Smooth muscle cell of bladder (primary cell): ENCODE results near the gene KLF4. TPM values are rescaled to one million over a fixed set of nuclear protein-coding genes. Genes with fewer than 3 reads are reported as not detected.

Experiments
- total RNA-seq: library from RNA; depleted of rRNA; stranded (reverse); fragments of >200 nt; gene quantifications from 2 replicates; pipeline ENCODE4 v1.2.3, GENCODE V29; 2014

The KLF4 gene
- total RNA-seq, result 16.5 and 16.8 TPM in 2 replicates

GRCh38 chr9:107489687-107490605 lies at the start of gene KLF4:
TSS of gene KLF4 (minus strand) at chr9:107489769. CDS start at chr9:107489172, 597 bp downstream.

Other genes with a start within 250 kb of the KLF4 start
- gene RAD23B, start 206.5 kb downstream of the KLF4 start, total RNA-seq, result 87.2 and 92.6 TPM in 2 replicates